Endothelial cell of umbilical vein (primary cell): ENCODE data around the gene GLMN.

Experiments used
- EZH2 ChIP-seq: IDR thresholded peaks from 2 replicates; pipeline ENCODE4 v1.6.1; 2012; ENCODE audit warnings: borderline replicate concordance, low read depth, mild to moderate bottlenecking, moderate library complexity, low read length, inconsistent platforms; ENCODE audit not compliant: severe bottlenecking
- POLR2A ChIP-seq: IDR thresholded peaks from 2 replicates; pipeline ENCODE4 v1.6.1; 2012; ENCODE audit warnings: low read depth, mild to moderate bottlenecking, control low read depth, low read length
- POLR2AphosphoS5 ChIP-seq: IDR thresholded peaks from 2 replicates; pipeline ENCODE4 v1.6.1; 2012; ENCODE audit warnings: low read depth, mild to moderate bottlenecking, control low read depth, low read length, moderate library complexity; ENCODE audit not compliant: insufficient read depth
- TF ChIP-seq, protein P1 (sequence below), 2 donors: IDR thresholded peaks; 1 replicate in 1 of 2; 2 replicates in 1 of 2; pipeline ENCODE4 v1.5.1; 2011; ENCODE audit warnings: low read length in 2 of 2, mild to moderate bottlenecking in 2 of 2, moderate library complexity in 2 of 2, control low read depth in 1 of 2, inconsistent platforms in 1 of 2, low read depth in 1 of 2; ENCODE audit not compliant: insufficient read depth in 1 of 2; ENCODE audit errors: extremely low read depth in 1 of 2

DNA sequence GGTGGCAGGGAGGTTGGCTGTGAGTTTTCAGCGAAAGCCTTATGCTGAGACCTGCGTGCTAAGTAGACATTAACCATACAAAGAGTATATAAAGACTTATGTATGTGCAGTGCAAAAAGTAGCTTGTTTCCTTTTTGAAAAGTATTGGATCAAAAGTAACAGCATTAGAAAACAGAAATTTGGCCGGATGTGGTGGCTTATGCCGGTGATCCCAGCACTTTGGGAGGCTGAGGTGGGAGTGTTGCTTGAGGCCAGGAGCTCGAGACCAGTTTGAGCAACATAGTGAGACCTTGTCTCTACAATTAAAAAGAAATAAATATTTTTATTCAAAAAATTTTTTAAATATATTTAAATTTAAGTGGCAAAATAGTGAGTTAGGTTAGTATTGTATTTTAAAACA, 2.2 kb upstream of the GLMN start:
- TF ChIP-seq EZH2 (no peak), POLR2AphosphoS5 (no peak), POLR2A (no peak)
- TF ChIP-seq, protein P1, sequence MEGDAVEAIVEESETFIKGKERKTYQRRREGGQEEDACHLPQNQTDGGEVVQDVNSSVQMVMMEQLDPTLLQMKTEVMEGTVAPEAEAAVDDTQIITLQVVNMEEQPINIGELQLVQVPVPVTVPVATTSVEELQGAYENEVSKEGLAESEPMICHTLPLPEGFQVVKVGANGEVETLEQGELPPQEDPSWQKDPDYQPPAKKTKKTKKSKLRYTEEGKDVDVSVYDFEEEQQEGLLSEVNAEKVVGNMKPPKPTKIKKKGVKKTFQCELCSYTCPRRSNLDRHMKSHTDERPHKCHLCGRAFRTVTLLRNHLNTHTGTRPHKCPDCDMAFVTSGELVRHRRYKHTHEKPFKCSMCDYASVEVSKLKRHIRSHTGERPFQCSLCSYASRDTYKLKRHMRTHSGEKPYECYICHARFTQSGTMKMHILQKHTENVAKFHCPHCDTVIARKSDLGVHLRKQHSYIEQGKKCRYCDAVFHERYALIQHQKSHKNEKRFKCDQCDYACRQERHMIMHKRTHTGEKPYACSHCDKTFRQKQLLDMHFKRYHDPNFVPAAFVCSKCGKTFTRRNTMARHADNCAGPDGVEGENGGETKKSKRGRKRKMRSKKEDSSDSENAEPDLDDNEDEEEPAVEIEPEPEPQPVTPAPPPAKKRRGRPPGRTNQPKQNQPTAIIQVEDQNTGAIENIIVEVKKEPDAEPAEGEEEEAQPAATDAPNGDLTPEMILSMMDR (IDR thresholded peaks at IDR 0.05; ENCODE audit: extremely low read depth in 1 of 2, insufficient read depth in 1 of 2, low read depth in 1 of 2, low read length in 2 of 2), result no peak
